Esophagus squamous epithelium (tissue), 4 donors: ENCODE data around the gene SMARCD1.
A peak's percentile ranks its signal among the peaks of the same experiment; 100 is the strongest.

Experiments
- POLR2A ChIP-seq, 4 donors: fragments of 450-650 bp; IDR thresholded peaks; one replicate each; pipeline ENCODE4 v1.6.1; 2017; ENCODE audit warnings: antibody characterized with exemption in 4 of 4, mild to moderate bottlenecking in 4 of 4, moderate library complexity in 3 of 4
- TF ChIP-seq, protein P1 (sequence below), 6 experiments: fragments of 450-650 bp in 4 of 6; fragments of 200-600 bp in 2 of 6; sonication (generic) in 2 of 6; IDR thresholded peaks; one replicate each; pipeline ENCODE4 v1.5.1; 2016 to 2019; ENCODE audit warnings: antibody characterized with exemption in 6 of 6, mild to moderate bottlenecking in 4 of 6, moderate library complexity in 4 of 6

DNA sequence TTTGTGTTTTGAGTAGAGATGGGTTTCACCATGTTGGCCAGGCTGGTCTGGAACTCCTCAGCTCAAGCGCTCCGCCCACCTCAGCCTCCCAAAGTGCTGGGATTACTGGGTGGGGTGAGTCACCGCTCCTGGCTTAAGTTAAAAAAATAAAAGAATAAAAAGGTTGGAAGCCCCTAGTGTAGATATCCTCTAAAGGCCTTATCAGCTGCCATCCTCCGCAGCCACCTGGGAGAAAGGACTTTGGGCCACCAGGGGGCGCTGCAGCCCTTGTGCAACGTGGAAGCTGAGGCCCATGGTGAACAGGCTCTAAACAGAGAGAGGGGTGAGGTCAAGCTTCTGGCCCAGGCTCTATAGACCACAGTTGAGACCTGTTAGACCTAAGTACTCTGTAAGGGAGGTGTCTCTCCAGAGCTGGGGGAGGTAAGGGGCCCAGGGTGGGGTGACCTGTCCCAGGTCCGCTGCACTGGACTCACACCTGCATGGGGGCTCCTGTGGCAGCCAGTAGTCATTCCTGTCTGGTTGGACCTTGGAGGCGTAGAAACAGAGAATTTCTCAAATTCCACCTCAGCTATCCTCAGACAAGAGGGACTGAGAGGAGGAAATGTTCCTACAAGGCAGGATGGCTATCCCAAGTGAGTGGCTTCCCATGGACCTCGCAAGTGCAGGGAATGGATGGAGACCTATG lies 45.8 kb upstream of the SMARCD1 start:
- TF ChIP-seq POLR2A (IDR thresholded peaks at IDR 0.05) = no peak
- TF ChIP-seq, protein P1, sequence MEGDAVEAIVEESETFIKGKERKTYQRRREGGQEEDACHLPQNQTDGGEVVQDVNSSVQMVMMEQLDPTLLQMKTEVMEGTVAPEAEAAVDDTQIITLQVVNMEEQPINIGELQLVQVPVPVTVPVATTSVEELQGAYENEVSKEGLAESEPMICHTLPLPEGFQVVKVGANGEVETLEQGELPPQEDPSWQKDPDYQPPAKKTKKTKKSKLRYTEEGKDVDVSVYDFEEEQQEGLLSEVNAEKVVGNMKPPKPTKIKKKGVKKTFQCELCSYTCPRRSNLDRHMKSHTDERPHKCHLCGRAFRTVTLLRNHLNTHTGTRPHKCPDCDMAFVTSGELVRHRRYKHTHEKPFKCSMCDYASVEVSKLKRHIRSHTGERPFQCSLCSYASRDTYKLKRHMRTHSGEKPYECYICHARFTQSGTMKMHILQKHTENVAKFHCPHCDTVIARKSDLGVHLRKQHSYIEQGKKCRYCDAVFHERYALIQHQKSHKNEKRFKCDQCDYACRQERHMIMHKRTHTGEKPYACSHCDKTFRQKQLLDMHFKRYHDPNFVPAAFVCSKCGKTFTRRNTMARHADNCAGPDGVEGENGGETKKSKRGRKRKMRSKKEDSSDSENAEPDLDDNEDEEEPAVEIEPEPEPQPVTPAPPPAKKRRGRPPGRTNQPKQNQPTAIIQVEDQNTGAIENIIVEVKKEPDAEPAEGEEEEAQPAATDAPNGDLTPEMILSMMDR (IDR thresholded peaks at IDR 0.05) = peak; percentile 79 to 94 (median 88)
